Measurements from ENCODE around the gene CRYGC. TPM values are rescaled to one million over a fixed set of nuclear protein-coding genes. Genes with fewer than 3 reads are reported as not detected.
"Not testable (repeated sequence)": the region's sequence is repeated elsewhere in the genome, so short reads cannot be mapped to it uniquely, and the experiment has no call there.

The CRYGC gene
- total RNA-seq, 1 donor from 2014 or later = not detected

- no peaks in the 10 kb centered on the region for H3K9me3 ChIP-seq (ENCODE audit: insufficient read depth, low read depth, low read length)
- H3K27me3 Mint-ChIP-seq (ENCODE audit: low read depth, unreplicated experiment) = peaks cover 12% of the 10 kb centered on the region
- no peak overlapping the region for H3K4me2 ChIP-seq (ENCODE audit: low read length)
- H3K27me3 ChIP-seq (ENCODE audit: insufficient read depth, low read length) = peaks cover 10% of the 10 kb centered on the region
- no peak overlapping the region for H2AFZ ChIP-seq (ENCODE audit: low read depth, low read length)
- no peak for DNase-seq (ENCODE audit: low read depth)
- FAIRE-seq = no peak
- no peak overlapping the region for H3K27ac Mint-ChIP-seq (ENCODE audit: unreplicated experiment)
- no peak overlapping the region for H3K4me3 ChIP-seq (ENCODE audit: insufficient read depth, low read depth, low read length)
- no peaks in the 10 kb centered on the region for H3K36me3 ChIP-seq (ENCODE audit: insufficient read depth, low read length)
- no peaks in the 10 kb centered on the region for H3K79me2 ChIP-seq (ENCODE audit: insufficient read depth, low read length)
- no peak overlapping the region for H3K9ac ChIP-seq (ENCODE audit: low read length)
- H3K4me1 Mint-ChIP-seq (ENCODE audit: low read depth, unreplicated experiment) = no peaks in the 10 kb centered on the region
- no peaks in the 10 kb centered on the region for H3K4me1 ChIP-seq (ENCODE audit: insufficient read depth, low read length)
- no peak overlapping the region for H3K27ac ChIP-seq (ENCODE audit: low read depth, low read length)
- H3K4me3 Mint-ChIP-seq (ENCODE audit: unreplicated experiment) = no peak overlapping the region
- H4K20me1 ChIP-seq (ENCODE audit: insufficient read depth, low read length) = no peaks in the 10 kb centered on the region
- no peaks in the 10 kb centered on the region for H3K36me3 Mint-ChIP-seq (ENCODE audit: low read depth, unreplicated experiment)
- peaks cover under 1% of the 10 kb centered on the region for H3K9me3 Mint-ChIP-seq (ENCODE audit: unreplicated experiment)
- TF ChIP-seq CTCF (IDR thresholded peaks at IDR 0.05; ENCODE audit: insufficient read depth, low read depth, low read length) = no peak
- TF ChIP-seq EZH2 (IDR thresholded peaks at IDR 0.05; ENCODE audit: insufficient read depth, low read length) = no peak
Observed at GRCh38 chr2:208122248-208122647, 7.4 kb downstream of the CRYGC start.

GRCh38 chr2:208118918-208119317, 10.7 kb downstream of the CRYGC start:
- DNase-seq (ENCODE audit: low read depth) (no peak), FAIRE-seq (no peak)
- Histone ChIP-seq H3K4me1 (ENCODE audit: insufficient read depth, low read length) (no peaks in the 10 kb centered on the region), H3K4me3 (ENCODE audit: insufficient read depth, low read depth, low read length) (no peak overlapping the region), H3K27ac (ENCODE audit: low read depth, low read length) (no peak overlapping the region), H3K9me3 (ENCODE audit: insufficient read depth, low read depth, low read length) (no peaks in the 10 kb centered on the region), H3K36me3 (ENCODE audit: insufficient read depth, low read length) (no peaks in the 10 kb centered on the region), H2AFZ (ENCODE audit: low read depth, low read length) (no peak overlapping the region), H3K27me3 (ENCODE audit: insufficient read depth, low read length) (no peaks in the 10 kb centered on the region), H4K20me1 (ENCODE audit: insufficient read depth, low read length) (no peaks in the 10 kb centered on the region), H3K79me2 (ENCODE audit: insufficient read depth, low read length) (no peaks in the 10 kb centered on the region), H3K4me2 (ENCODE audit: low read length) (no peak overlapping the region), H3K9ac (ENCODE audit: low read length) (no peak overlapping the region)
- H3K9me3 Mint-ChIP-seq (ENCODE audit: unreplicated experiment) = peaks cover 3% of the 10 kb centered on the region
- peaks cover 1% of the 10 kb centered on the region for H3K27me3 Mint-ChIP-seq (ENCODE audit: low read depth, unreplicated experiment)
- TF ChIP-seq EZH2 (IDR thresholded peaks at IDR 0.05; ENCODE audit: insufficient read depth, low read length) (no peak), CTCF (IDR thresholded peaks at IDR 0.05; ENCODE audit: insufficient read depth, low read depth, low read length) (no peak)
- H3K4me3 Mint-ChIP-seq (ENCODE audit: unreplicated experiment) = no peak overlapping the region
- H3K27ac Mint-ChIP-seq (ENCODE audit: unreplicated experiment) = no peak overlapping the region
- H3K36me3 Mint-ChIP-seq (ENCODE audit: low read depth, unreplicated experiment) = no peaks in the 10 kb centered on the region
- no peaks in the 10 kb centered on the region for H3K4me1 Mint-ChIP-seq (ENCODE audit: low read depth, unreplicated experiment)

DNA sequence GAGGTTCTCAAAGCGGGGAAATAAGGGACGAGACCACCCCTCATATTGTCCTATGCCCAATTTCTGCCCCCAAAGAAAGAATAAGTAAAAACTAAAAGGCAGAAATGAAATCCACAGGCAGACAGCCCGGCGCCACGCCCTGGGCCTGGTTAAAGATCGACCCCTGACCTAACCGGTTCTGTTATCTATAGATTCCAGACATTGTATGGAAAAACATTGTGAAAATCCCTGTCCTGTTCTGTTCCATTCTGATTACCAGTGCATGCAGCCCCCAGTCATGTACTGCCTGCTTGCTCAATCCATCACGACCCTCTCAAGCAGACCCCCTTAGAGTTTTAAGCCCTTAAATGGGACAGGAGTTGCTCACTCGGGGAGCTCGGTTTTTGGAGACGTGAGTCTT, 12.2 kb downstream of the CRYGC start:
- H2AFZ ChIP-seq (ENCODE audit: low read depth, low read length); DNase-seq (ENCODE audit: low read depth); H3K4me1 ChIP-seq (ENCODE audit: insufficient read depth, low read length); H3K9ac ChIP-seq (ENCODE audit: low read length); H3K4me3 ChIP-seq (ENCODE audit: insufficient read depth, low read depth, low read length); H3K27ac Mint-ChIP-seq (ENCODE audit: unreplicated experiment); H3K9me3 Mint-ChIP-seq (ENCODE audit: unreplicated experiment); H3K4me3 Mint-ChIP-seq (ENCODE audit: unreplicated experiment); H3K4me1 Mint-ChIP-seq (ENCODE audit: low read depth, unreplicated experiment); H3K36me3 Mint-ChIP-seq (ENCODE audit: low read depth, unreplicated experiment); H3K36me3 ChIP-seq (ENCODE audit: insufficient read depth, low read length); FAIRE-seq; H4K20me1 ChIP-seq (ENCODE audit: insufficient read depth, low read length); H3K4me2 ChIP-seq (ENCODE audit: low read length); H3K79me2 ChIP-seq (ENCODE audit: insufficient read depth, low read length); H3K27ac ChIP-seq (ENCODE audit: low read depth, low read length); H3K9me3 ChIP-seq (ENCODE audit: insufficient read depth, low read depth, low read length): not testable (repeated sequence)
- peaks cover 13% of the 10 kb centered on the region for H3K27me3 ChIP-seq (ENCODE audit: insufficient read depth, low read length)
- peaks cover 12% of the 10 kb centered on the region for H3K27me3 Mint-ChIP-seq (ENCODE audit: low read depth, unreplicated experiment)

Measured in astrocyte (in vitro differentiated cells and primary cell).